Measurements from ENCODE around the gene BRMS1.

Gene BRMS1

GRCh38 chr11:66347425-66348276 is 2.7 kb upstream of the BRMS1 start, which contains the start of gene B4GAT1:
Gene B4GAT1 (minus strand): TSS chr11:66347629. CDS start chr11:66347545, 84 bp downstream.
- no peaks in the 10 kb centered on the region for H3K27me3 ChIP-seq (replicated peaks; ENCODE audit: control insufficient read depth, insufficient read depth, low read length)
- DNase-seq (ENCODE audit: extremely low read depth, insufficient read length), result peak; percentile 87
- peak within 1 kb of the TSS; percentile 82 for H3K4me3 ChIP-seq (replicated peaks; ENCODE audit: low read depth, low read length)
- H3K36me3 ChIP-seq (ENCODE audit: control insufficient read depth, insufficient read depth, low read length), result no peaks in the 10 kb centered on the region
- no peak for TF ChIP-seq CTCF (IDR thresholded peaks at IDR 0.05; ENCODE audit: insufficient read depth, low read length, poor library complexity, severe bottlenecking)

DNA sequence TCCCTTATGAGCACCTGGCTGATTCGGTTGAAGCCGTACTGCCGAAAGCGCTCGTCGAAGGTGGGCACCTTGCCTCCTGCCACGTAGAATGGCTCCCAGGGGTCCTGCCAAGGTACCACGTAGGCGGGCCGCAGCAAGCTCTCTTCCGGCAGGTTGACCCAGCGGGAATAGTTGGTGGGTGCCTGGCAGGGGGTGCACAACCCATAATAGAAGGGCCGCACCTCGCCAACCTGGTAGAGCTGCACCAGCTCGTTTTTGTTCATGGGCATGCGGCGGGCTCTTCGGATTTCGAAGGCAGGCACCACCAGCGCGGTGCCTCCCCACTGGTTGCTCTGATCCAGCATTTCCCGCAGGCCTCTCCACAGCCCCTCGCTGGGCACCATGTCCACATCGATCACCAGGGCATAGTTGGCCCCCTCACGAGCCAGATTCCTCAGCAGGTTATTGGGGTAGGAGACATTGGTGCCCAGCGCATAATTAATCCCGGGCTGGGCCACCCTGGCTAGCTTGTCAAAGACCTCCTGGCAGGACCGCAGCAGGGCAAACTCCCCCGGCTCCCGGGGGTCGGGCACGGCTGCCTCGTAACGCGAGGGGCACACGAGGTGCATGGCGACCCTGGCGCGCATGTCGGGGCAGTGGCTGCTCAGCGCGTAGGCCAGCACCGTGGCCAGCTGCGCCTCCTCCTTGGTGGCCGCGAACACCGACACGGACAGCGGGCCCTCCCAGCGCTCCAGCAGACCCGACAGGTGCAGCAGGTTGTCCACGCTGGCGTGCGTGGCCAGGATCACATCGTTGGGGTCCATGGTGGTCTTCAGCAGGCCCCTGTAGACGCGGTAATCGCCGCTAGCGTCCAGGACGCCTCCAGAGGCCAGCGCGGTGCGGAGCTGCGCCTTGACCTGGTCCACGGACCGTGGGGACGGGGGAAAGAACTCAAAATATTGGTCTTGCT is 1.8 kb upstream of the BRMS1 start:
- Histone ChIP-seq H3K27me3 (replicated peaks; ENCODE audit: control insufficient read depth, insufficient read depth, low read length) (no peaks in the 10 kb centered on the region), H3K36me3 (ENCODE audit: control insufficient read depth, insufficient read depth, low read length) (peaks cover 6% of the 10 kb centered on the region), H3K4me3 (replicated peaks; ENCODE audit: low read depth, low read length) (peak overlapping the region; percentile 71)
- no peak for DNase-seq (ENCODE audit: extremely low read depth, insufficient read length)
- no peak for TF ChIP-seq CTCF (IDR thresholded peaks at IDR 0.05; ENCODE audit: insufficient read depth, low read length, poor library complexity, severe bottlenecking)

DNA sequence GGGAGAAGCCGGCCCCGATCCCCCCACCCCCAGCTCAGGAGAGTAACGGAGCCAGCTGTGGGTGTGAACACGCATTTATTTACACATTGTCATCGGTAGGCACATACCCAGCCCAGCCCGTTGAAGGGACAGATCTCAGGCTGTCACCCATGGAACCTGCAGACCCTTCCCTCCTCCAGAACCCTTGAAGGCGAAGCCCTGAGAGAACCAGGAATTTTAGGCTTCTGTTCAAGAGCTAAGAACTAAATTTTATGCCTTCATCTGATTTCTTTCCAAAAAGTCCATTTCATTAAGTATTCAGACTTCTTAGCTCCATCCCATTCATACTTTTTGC is 379 bp upstream of the BRMS1 start:
- H3K4me3 ChIP-seq (replicated peaks; ENCODE audit: low read depth, low read length), result peak overlapping the region; percentile 81
- TF ChIP-seq CTCF (IDR thresholded peaks at IDR 0.05; ENCODE audit: insufficient read depth, low read length, poor library complexity, severe bottlenecking), result no peak
- H3K27me3 ChIP-seq (replicated peaks; ENCODE audit: control insufficient read depth, insufficient read depth, low read length), result no peaks in the 10 kb centered on the region
- no peak for DNase-seq (ENCODE audit: extremely low read depth, insufficient read length)
- peaks cover 13% of the 10 kb centered on the region for H3K36me3 ChIP-seq (ENCODE audit: control insufficient read depth, insufficient read depth, low read length)

- H3K4me3 ChIP-seq (replicated peaks; ENCODE audit: low read depth, low read length), result no peak overlapping the region
- no peaks in the 10 kb centered on the region for H3K27me3 ChIP-seq (replicated peaks; ENCODE audit: control insufficient read depth, insufficient read depth, low read length)
- no peak for TF ChIP-seq CTCF (IDR thresholded peaks at IDR 0.05; ENCODE audit: insufficient read depth, low read length, poor library complexity, severe bottlenecking)
- DNase-seq (ENCODE audit: extremely low read depth, insufficient read length), result no peak
- H3K36me3 ChIP-seq (ENCODE audit: control insufficient read depth, insufficient read depth, low read length), result peaks cover 26% of the 10 kb centered on the region
Measured at GRCh38 chr11:66343176-66343575, 1.7 kb downstream of the BRMS1 start.

DNA sequence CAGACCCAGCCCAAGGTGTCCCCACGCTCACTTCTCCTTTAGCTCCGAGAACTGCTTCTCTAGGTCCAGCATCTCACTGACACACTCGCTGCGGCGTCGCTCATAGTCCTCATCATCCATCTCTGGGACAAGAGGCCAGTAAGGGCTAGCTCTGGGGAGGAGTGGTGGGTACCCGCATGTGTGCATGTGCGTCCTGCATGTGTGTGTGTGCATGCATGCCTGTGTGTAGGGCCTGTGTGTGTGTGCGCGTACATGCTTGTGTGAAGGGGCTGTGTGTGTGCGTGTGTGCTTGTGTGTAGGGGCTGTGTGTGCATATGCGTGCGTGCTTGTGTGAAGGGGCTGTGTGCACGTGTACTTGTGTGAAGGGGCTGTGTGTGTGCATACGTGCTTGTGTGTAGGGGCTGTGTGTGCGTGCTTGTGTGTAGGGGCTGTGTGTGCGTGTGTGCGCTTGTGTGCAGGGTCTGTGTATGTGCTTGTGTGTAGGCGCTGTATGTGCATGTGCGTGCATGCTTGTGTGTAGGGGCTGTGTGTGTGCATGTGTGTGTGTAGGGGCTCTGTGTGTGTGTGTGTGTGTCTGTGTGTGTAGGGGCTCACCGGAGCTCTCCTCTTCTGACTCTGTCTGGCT is 3.3 kb downstream of the BRMS1 start:
- TF ChIP-seq CTCF (IDR thresholded peaks at IDR 0.05; ENCODE audit: insufficient read depth, low read length, poor library complexity, severe bottlenecking), result no peak
- no peaks in the 10 kb centered on the region for H3K27me3 ChIP-seq (replicated peaks; ENCODE audit: control insufficient read depth, insufficient read depth, low read length)
- peaks cover 36% of the 10 kb centered on the region for H3K36me3 ChIP-seq (ENCODE audit: control insufficient read depth, insufficient read depth, low read length)
- no peak for DNase-seq (ENCODE audit: extremely low read depth, insufficient read length)
- no peak overlapping the region for H3K4me3 ChIP-seq (replicated peaks; ENCODE audit: low read depth, low read length)
